Left ventricle myocardium inferior (tissue), 1 donor: ENCODE data around the gene CDH18. TPM values are rescaled to one million over a fixed set of nuclear protein-coding genes. Genes with fewer than 3 reads are reported as not detected.

Experiments used
- DNase-seq: peaks from one replicate; pipeline ENCODE4 v3.0.0-alpha.2; 2020
- H3K27ac ChIP-seq: fragments of 200-600 bp; replicated peaks from 2 replicates; pipeline ENCODE4 v1.8.0; 2021
- H3K27me3 ChIP-seq: fragments of 200-600 bp; 2 replicates; pipeline ENCODE4 v1.8.0; 2021; ENCODE audit warnings: low read depth
- H3K36me3 ChIP-seq: fragments of 200-600 bp; 2 replicates; pipeline ENCODE4 v1.8.0; 2021
- H3K4me1 ChIP-seq: fragments of 200-600 bp; 2 replicates; pipeline ENCODE4 v1.8.0; 2021
- H3K4me3 ChIP-seq: fragments of 200-600 bp; 2 replicates; pipeline ENCODE4 v1.8.0; 2021; ENCODE audit warnings: mild to moderate bottlenecking, moderate library complexity
- H3K9me3 ChIP-seq: fragments of 200-600 bp; replicated peaks from 2 replicates; pipeline ENCODE4 v1.8.0; 2021
- intact Hi-C: fragments of 100-400 bp; cut with micrococcal nuclease; formaldehyde crosslinking; loops from one replicate; pipeline ENCODE4 v1.11.0; 2022
- long read RNA-seq: library from polyadenylated mRNA; unstranded; transcript quantifications from one replicate; pipeline ENCODE4 v2.0.0, GENCODE V29; 2021
- total RNA-seq: library from RNA; stranded (reverse); fragmentation: NEBNext Ultra II Directional; extraction: Animal tissue kit (Norgen Biotek cat#: 25700); gene quantifications from one replicate; pipeline ENCODE4 v1.2.1, GENCODE V29; 2021
- TF ChIP-seq, protein P1 (sequence below): fragments of 200-600 bp; IDR thresholded peaks from 2 replicates; pipeline ENCODE4 v1.8.0; 2021; ENCODE audit warnings: antibody characterized with exemption, mild to moderate bottlenecking, borderline replicate concordance
- donor health status: DM: no; HTN: yes; CAD: no; lungs with severe emphysema.

CDH18 gene, protein sequence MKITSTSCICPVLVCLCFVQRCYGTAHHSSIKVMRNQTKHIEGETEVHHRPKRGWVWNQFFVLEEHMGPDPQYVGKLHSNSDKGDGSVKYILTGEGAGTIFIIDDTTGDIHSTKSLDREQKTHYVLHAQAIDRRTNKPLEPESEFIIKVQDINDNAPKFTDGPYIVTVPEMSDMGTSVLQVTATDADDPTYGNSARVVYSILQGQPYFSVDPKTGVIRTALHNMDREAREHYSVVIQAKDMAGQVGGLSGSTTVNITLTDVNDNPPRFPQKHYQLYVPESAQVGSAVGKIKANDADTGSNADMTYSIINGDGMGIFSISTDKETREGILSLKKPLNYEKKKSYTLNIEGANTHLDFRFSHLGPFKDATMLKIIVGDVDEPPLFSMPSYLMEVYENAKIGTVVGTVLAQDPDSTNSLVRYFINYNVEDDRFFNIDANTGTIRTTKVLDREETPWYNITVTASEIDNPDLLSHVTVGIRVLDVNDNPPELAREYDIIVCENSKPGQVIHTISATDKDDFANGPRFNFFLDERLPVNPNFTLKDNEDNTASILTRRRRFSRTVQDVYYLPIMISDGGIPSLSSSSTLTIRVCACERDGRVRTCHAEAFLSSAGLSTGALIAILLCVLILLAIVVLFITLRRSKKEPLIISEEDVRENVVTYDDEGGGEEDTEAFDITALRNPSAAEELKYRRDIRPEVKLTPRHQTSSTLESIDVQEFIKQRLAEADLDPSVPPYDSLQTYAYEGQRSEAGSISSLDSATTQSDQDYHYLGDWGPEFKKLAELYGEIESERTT
- not detected for total RNA-seq
- long read RNA-seq, partial matches to known transcripts = 0 of 1 reads
- long read RNA-seq, other reads (novel, unspliced or antisense) = 1 of 1 reads

DNA sequence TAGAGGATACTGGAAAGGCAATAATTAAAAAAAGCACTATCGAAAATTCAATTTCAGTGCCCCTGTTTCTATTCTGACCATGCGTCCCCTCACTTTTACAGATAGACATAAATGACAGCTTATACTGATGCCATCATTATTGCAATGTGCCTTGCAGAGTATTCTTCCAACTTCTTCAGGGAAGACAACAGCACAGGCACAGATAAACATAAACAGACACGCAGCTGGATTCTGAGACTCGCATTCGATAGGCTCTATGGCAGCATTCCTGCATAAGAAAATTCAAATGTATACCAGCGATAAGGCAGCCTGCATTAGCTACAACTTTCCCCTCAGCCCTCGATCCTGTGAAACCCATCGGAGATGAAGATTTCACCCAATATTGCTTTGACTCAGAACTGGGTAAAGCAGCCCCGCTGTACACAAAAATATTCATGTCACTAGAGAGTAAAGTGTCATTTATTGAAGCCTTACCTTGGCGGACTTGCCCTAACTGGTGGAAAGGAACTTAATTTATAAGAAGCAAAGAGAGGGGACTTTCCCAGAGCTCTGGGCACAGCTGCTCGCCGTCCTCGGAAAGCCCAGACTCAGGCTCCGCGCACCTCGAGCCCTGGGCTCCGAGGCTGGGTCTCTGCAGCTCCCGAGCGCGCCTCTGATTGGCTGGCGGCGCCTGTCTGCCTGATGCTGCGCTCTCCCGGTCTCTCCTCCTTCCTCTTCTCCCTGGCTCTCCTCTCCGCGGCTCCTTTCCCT is at the start of gene CDH18:
Gene CDH18 (minus strand): TSS at position 589 of the 750 bp plus-strand sequence. CDS start 149,214 bp downstream, outside the sequence.
- TF ChIP-seq, protein P1, sequence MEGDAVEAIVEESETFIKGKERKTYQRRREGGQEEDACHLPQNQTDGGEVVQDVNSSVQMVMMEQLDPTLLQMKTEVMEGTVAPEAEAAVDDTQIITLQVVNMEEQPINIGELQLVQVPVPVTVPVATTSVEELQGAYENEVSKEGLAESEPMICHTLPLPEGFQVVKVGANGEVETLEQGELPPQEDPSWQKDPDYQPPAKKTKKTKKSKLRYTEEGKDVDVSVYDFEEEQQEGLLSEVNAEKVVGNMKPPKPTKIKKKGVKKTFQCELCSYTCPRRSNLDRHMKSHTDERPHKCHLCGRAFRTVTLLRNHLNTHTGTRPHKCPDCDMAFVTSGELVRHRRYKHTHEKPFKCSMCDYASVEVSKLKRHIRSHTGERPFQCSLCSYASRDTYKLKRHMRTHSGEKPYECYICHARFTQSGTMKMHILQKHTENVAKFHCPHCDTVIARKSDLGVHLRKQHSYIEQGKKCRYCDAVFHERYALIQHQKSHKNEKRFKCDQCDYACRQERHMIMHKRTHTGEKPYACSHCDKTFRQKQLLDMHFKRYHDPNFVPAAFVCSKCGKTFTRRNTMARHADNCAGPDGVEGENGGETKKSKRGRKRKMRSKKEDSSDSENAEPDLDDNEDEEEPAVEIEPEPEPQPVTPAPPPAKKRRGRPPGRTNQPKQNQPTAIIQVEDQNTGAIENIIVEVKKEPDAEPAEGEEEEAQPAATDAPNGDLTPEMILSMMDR = no peak
- peak within 1 kb of the TSS; percentile 26 for H3K4me3 ChIP-seq
- intact Hi-C loops = no loop called here

DNA sequence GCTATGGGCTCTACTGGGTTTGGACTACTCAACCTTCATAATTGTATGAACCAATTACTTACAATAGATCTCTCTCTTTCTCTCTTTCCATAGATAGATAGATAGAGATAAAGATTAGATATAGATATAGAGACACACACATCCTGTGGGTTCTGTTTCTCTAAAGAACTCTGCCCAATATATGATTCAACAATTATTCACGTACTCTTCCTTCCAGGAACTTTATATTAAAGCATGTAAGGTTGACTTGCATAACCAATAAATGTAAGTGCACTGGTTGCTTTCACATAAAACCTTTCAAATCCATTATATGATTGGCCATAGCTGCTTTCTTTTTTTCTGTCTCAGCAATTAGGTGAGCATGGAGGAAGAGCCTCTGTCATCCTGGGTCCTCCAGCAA is 46.7 kb upstream of the CDH18 start:
- DNase-seq = no peak
- no peaks in the 10 kb centered on the region for H3K36me3 ChIP-seq
- no peaks in the 10 kb centered on the region for H3K4me1 ChIP-seq
- TF ChIP-seq, protein P1 = no peak
- intact Hi-C loops = no loop called here
- no peak overlapping the region for H3K27ac ChIP-seq
- H3K9me3 ChIP-seq = peaks cover 59% of the 10 kb centered on the region
- H3K27me3 ChIP-seq = no peaks in the 10 kb centered on the region
- H3K4me3 ChIP-seq = no peak overlapping the region

More for the DNA sequence above, at the start of gene CDH18:
- H3K27ac ChIP-seq = no peak within 1 kb of the TSS
- no peaks in the 10 kb centered on the region for H3K36me3 ChIP-seq
- peaks cover 17% of the 10 kb centered on the region for H3K27me3 ChIP-seq
- peaks cover 3% of the 10 kb centered on the region for H3K4me1 ChIP-seq
- H3K9me3 ChIP-seq = no peaks in the 10 kb centered on the region
- peak; percentile 22 for DNase-seq

DNA sequence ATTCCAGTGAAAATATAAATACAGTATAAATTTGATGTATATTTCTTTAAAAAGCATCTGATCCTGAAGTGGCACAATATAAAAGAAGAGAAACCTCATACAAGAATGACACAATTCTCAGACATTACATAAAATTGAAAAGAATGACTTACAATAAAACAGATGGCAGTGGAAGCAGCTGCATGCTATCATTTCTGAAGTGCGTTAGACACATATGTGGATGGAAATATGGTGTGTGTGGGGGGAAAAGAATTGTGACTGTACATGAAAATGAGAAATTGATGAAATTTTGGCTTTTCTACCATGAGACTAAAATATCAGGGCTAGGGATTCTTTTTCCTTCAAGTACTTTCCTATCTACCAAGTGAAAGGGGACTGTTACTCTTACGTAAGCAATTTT is 45.9 kb upstream of the CDH18 start:
- Histone ChIP-seq H3K9me3 (peaks cover 50% of the 10 kb centered on the region), H3K27ac (no peak overlapping the region), H3K4me1 (no peaks in the 10 kb centered on the region), H3K4me3 (no peak overlapping the region), H3K27me3 (no peaks in the 10 kb centered on the region), H3K36me3 (no peaks in the 10 kb centered on the region)
- DNase-seq = no peak
- intact Hi-C loops = no loop called here
- TF ChIP-seq, protein P1 = no peak

DNA sequence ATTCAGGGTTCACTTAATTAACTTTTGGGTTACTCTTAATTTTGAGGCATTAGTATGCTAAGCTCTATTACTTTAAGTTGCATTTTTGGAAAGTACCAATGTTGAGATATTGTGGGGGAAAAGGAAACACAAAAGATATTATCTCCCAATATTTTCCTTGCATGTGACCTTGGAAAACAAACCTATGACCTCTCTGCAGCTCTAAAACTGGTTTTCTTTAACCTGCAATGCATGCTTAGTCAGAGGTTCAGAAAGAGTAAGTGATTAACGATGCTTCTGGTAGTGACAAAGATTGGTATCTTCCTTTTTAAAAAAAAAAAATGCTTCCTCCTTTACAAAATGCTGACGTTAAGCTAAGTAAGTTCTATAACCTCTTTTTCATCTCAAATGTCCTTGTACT is 44.9 kb upstream of the CDH18 start:
- intact Hi-C loops = no loop called here
- no peaks in the 10 kb centered on the region for H3K4me1 ChIP-seq
- H3K9me3 ChIP-seq = peaks cover 40% of the 10 kb centered on the region
- no peak overlapping the region for H3K4me3 ChIP-seq
- TF ChIP-seq, protein P1 = no peak
- no peak for DNase-seq
- no peak overlapping the region for H3K27ac ChIP-seq
- H3K27me3 ChIP-seq = no peaks in the 10 kb centered on the region
- no peaks in the 10 kb centered on the region for H3K36me3 ChIP-seq

DNA sequence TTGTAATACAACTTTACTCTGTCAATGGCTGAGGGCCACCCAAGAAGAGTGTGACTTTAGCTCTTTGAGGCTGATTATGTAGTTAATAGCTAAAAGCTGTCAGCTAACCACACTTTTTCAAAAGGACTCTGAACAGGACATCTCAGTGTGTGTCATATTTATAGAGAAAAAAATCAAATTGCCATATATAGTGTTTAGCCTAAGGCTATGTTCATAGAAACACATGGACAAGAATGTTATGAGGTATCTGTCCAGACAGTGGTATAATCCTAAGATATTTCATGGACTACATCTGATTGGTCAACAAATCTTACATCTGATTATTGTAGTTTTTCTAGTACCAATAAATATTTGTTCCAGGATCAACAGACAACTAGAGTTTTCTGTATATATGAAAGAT is 42.1 kb upstream of the CDH18 start:
- intact Hi-C loops = no loop called here
- Histone ChIP-seq H3K27me3 (no peaks in the 10 kb centered on the region), H3K4me1 (no peaks in the 10 kb centered on the region), H3K36me3 (no peaks in the 10 kb centered on the region), H3K9me3 (peaks cover 16% of the 10 kb centered on the region), H3K27ac (no peak overlapping the region), H3K4me3 (no peak overlapping the region)
- DNase-seq = no peak
- TF ChIP-seq, protein P1 = no peak
